Stimulated activated CD4-positive, alpha-beta T cell treated with anti-CD3 and anti-CD28 coated beads, Interleukin-12 subunit alpha, Interleukin-12 subunit beta, amount 100 ng/mL, for 48 hours (primary cell): ENCODE results near the gene ATAD5.
"Not testable (repeated sequence)": the region's sequence is repeated elsewhere in the genome, so short reads cannot be mapped to it uniquely, and the experiment has no call there.

Experiments used
- DNase-seq, 3 donors: peaks; one replicate each; pipeline ENCODE4 v3.0.0-alpha.2; 2020; ENCODE audit warnings: low read depth in 2 of 3, low spot score in 1 of 3

Gene ATAD5

GRCh38 chr17:30906101-30906911, 74.5 kb downstream of the ATAD5 start, which contains the start of gene TEFM:
Gene TEFM, minus strand, starts transcription at chr17:30906238. Its CDS starts 40 bp downstream, at chr17:30906198.
- DNase-seq: peak; percentile 87 to 95 (median 88)

GRCh38 chr17:30908717-30909420, 77.1 kb downstream of the ATAD5 start:
- no peak for DNase-seq

GRCh38 chr17:30910151-30910550, 78.4 kb downstream of the ATAD5 start:
- not testable (repeated sequence) for DNase-seq

- DNase-seq: no peak
These were observed 82.2 kb downstream of the ATAD5 start for GRCh38 chr17:30913955-30914354.

GRCh38 chr17:30915833-30916611, 84.3 kb downstream of the ATAD5 start:
- no peak for DNase-seq

GRCh38 chr17:30917050-30917449, 85.3 kb downstream of the ATAD5 start:
- no peak for DNase-seq

- DNase-seq: no peak
These were observed 88.5 kb downstream of the ATAD5 start for GRCh38 chr17:30920282-30920681.

- no peak for DNase-seq
These were observed 89.1 kb downstream of the ATAD5 start for GRCh38 chr17:30920683-30921543.

- no peak for DNase-seq
These were observed 89.9 kb downstream of the ATAD5 start, which contains the start of gene ADAP2 for GRCh38 chr17:30921544-30922196. Gene ADAP2, plus strand, starts transcription at chr17:30921945. Its CDS starts 70 bp downstream, at chr17:30922015.

- DNase-seq: no peak
These were observed 90.7 kb downstream of the ATAD5 start for GRCh38 chr17:30922235-30923030.

GRCh38 chr17:30924341-30924740, 92.6 kb downstream of the ATAD5 start:
- no peak for DNase-seq

GRCh38 chr17:30926516-30926915, 94.8 kb downstream of the ATAD5 start:
- DNase-seq: no peak

GRCh38 chr17:30927756-30928155, 96.0 kb downstream of the ATAD5 start:
- no peak for DNase-seq

GRCh38 chr17:30928584-30928983, 96.8 kb downstream of the ATAD5 start:
- DNase-seq: no peak

- DNase-seq: no peak
These were observed 97.4 kb downstream of the ATAD5 start for GRCh38 chr17:30929081-30929633.

- DNase-seq: not testable (repeated sequence)
These were observed 98.1 kb downstream of the ATAD5 start for GRCh38 chr17:30929861-30930260.

GRCh38 chr17:30930495-30930894, 98.7 kb downstream of the ATAD5 start:
- DNase-seq: no peak

- DNase-seq: not testable (repeated sequence)
These were observed 99.8 kb downstream of the ATAD5 start for GRCh38 chr17:30931582-30931981.

- DNase-seq: no peak
These were observed 102.2 kb downstream of the ATAD5 start for GRCh38 chr17:30933966-30934365.
